22Rv1 (cell line): ENCODE data around the gene GMPPA.

Experiments
- CTCF ChIP-seq: fragments of 450-650 bp; IDR thresholded peaks from 2 replicates; pipeline ENCODE4 v1.5.1; 2017; ENCODE audit warnings: mild to moderate bottlenecking
- ZFX ChIP-seq: fragments of 450-650 bp; IDR thresholded peaks from 2 replicates; pipeline ENCODE4 v1.6.1; 2017; ENCODE audit warnings: antibody characterized with exemption, borderline replicate concordance

DNA sequence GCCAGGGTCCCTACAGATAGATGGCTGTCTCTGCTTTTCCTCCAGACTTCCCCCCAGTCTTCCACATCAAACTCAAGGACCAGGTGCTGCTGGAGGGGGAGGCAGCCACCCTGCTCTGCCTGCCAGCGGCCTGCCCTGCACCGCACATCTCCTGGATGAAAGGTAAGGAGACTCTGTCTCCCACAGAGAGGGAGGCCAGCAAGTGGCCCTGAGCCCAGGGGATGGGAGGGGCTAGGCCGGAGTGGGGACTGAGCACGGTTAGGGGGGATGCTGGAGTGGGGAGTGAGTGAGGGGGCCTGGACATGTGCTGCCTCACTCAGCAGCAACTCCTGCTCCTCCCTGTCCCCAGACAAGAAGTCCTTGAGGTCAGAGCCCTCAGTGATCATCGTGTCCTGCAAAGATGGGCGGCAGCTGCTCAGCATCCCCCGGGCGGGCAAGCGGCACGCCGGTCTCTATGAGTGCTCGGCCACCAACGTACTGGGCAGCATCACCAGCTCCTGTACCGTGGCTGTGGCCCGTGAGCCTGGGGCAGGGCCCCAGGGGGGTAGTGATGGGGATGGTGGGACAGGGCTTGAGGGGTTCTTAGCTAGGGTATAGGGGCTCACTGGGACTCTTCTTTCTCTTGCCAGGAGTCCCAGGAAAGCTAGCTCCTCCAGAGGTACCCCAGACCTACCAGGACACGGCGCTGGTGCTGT is 10.4 kb upstream of the GMPPA start:
- TF ChIP-seq CTCF (no peak), ZFX (no peak)
